ENCODE data around the gene SYTL5.

DNA sequence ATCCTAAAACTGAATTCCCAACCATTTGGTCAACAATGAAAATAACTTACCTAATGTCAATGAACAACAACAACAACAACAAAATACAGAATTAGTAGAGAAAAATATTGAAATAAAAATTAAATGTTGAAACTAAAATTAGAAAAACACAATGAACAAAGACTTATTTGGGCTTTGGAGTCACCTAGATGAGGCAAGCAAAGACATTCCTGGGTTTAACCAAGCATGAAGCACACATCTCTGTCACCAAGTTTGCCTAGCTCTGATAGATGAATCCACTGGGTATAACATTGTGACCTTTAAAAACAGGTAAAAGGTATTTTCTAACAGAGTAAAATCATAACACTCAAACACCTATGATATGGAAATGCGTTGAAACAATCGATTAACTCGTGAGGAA lies 13.2 kb upstream of the SYTL5 start:
- TF ChIP-seq TAF1 (IDR thresholded peaks at IDR 0.05; ENCODE audit: low read depth, low read length) (no peak), POLR2A (IDR thresholded peaks at IDR 0.05; ENCODE audit: low read depth, low read length) (no peak), POU2F2 (IDR thresholded peaks at IDR 0.05; ENCODE audit: low read depth, low read length) (no peak)
